Stimulated activated CD8-positive, alpha-beta memory T cell treated with anti-CD3 and anti-CD28 coated beads, Interleukin-7, amount 100 ng/mL, for 48 hours (primary cell): ENCODE results near the gene SAE1.

Source experiments
- DNase-seq, 2 donors: peaks; one replicate each; pipeline ENCODE4 v3.0.0-alpha.2; 2020; ENCODE audit warnings: low read depth in 1 of 2; ENCODE audit errors: extremely low read depth in 1 of 2

SAE1 gene

GRCh38 chr19:47209319-47210179, 78.9 kb downstream of the SAE1 start:
- DNase-seq: no peak

DNA sequence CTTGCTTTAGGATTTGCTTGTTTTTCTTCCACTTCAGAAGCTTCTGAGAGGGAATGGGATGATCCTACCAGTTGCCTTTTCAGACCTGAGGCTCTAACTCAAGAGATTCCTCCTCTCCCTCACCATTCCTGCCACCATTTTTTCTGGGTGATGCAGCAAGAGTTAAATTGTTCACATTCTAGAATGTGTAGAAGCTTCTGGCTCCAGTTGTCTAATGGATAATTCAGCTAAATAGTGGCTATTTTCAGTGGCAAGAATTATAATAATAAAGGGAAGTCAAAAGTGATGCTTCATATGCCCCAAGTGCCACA, 79.5 kb downstream of the SAE1 start:
- DNase-seq: no peak

- DNase-seq: peak in 1 of 2 donors; percentile 61
Measured at GRCh38 chr19:47210689-47211316, 80.2 kb downstream of the SAE1 start.

DNA sequence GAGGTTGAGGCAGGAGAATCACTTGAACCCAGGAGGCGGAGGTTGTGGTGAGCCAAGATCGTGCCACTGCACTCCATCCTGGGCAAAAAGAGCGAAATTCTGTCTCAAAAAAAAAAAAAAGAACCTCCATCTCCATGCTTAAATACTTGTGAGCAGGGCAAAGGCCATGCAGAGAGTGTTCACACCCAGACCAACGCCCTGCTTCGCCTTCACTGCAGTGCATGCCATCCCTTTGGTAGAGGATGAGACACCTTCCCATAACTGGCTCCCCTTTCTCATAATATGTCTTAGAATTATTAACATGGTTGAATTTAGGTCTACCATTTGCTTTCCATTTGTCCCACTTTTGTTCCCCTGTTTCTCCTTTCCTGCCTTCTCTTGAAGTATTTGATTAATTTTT, 84.9 kb downstream of the SAE1 start:
- no peak for DNase-seq

- DNase-seq: no peak
Measured at GRCh38 chr19:47221080-47221841, 90.6 kb downstream of the SAE1 start.

DNA sequence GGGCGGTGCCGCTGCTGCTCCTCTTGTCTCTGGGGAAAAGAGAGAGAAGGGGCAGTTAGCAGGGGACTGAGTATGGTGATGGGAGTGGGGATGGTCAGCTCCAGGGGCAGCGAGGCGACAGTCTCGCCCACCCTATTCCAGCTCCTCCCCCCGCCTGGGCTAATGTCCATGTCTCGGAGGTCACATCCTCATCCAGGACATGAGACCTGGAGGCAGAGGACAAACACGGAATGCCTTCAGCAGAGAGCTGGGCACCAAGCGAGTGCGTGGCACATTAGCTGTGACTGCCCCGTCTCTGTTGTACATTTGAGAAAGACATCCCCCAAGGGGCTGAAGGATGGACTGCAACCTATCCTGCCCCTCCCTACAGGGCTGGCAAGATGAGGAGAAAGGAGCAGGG, 91.3 kb downstream of the SAE1 start:
- no peak for DNase-seq

DNA sequence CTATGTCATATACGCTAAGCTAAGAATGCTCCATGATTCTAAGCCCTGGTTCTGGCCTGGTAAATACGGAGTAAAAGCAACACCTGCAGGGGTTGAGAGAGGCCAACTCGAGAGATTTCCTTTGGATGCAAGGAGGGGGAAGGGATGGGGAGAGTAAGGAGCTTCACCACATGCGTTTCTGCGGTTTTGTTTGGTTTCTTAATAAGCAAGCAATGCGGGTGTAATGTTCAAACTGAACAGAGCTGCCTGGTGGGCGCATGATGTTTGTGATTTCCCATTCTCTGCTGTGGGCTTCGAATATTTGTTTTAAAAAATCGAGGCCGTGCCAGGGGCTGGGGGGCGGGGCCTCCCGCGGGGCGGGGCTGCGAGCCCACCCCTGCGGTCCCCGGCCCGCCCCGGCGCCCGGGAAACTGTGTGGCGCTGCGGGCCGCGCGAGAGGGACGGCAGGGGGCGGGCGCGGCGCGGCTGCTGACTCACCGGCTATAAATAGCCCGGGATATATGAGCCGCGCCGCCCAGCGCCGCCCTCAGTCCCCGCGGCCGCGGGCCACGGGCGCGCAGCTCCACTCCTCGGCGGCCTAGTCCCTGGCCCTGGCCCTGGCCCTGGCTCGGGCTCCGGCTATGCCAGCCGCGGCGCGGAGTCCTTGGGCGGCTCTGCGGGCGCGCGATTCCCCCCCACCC, 95.3 kb downstream of the SAE1 start:
- DNase-seq: peak; percentile 65 to 74

GRCh38 chr19:47226426-47227351, 96.1 kb downstream of the SAE1 start:
- peak in 1 of 2 donors; percentile 64 for DNase-seq

GRCh38 chr19:47227352-47228167, 96.9 kb downstream of the SAE1 start:
- no peak for DNase-seq

- no peak for DNase-seq
Measured at GRCh38 chr19:47228168-47228936, 97.7 kb downstream of the SAE1 start.

- DNase-seq: no peak
Measured at GRCh38 chr19:47228937-47229675, 98.5 kb downstream of the SAE1 start.

DNA sequence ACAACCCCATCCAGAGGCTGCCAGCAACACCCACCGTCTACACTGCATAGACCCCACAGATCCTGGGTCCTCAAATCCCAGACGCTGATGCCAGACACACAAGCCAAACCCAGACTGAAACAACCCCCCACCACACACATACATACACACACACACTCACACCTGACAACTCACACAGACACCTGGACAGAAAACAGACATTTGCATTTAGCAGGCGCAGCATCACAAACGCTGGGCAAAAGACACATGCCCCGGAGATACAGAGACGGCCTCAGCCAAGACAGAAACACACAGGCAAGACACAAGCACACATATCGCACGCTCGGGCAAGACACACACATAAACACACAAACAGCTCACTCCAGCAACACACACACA, 99.0 kb downstream of the SAE1 start:
- no peak for DNase-seq

DNA sequence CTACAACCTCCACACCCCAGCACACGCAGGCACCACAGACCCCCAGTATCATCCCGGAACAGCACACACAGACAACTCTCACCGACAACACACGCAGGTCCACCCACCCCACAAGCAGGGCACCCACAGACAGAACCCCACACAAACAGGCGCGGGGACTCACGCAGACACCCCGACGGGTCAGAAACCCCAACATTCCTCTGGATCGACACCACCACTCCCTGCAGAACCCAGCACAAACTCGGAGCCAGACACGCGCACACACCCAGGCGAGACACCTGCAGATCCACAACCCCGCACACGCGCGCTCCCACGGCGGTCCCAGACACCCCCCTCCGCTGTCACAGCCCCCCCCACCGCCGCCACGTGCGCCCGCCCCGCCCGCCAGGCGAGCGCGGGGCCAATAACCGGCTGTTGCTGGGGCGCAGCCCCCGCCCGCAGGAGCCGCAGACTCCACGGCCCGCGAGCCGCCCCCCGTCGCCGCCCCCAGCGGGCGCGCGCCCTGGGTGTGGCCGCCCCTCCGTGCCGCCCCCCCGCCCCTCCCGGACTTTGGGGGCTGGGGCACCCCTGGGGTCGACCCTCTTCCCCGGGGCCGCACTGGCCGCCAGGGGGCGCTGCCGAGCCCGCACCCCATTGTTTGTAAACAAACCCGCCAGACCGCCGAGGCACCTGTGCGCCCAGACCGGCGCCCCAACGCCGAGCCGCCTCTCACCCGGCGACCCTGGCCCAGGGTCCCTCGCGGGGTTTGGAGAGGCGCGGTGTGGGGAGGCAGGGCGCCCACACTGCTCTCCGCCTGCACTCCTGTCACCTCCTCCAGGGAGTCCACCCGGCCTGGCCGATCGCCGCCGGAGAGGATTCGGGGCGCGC, 99.7 kb downstream of the SAE1 start:
- DNase-seq: no peak

- no peak for DNase-seq
Measured at GRCh38 chr19:47230921-47231214, 100.2 kb downstream of the SAE1 start, which contains the start of gene BBC3. Gene BBC3 (minus strand): TSS chr19:47231199. CDS start chr19:47228431, 2,768 bp downstream.

GRCh38 chr19:47231215-47232054, 100.8 kb downstream of the SAE1 start:
- DNase-seq: peak; percentile 72 to 84
